GM12892 (cell line): Measurements from ENCODE around the gene INPP5A.

ENCODE experiments used
- POLR2A ChIP-seq: IDR thresholded peaks from 2 replicates; pipeline ENCODE4 v1.6.1; 2011; ENCODE audit warnings: low read depth, low read length, control low read depth
- TAF1 ChIP-seq: IDR thresholded peaks from 2 replicates; pipeline ENCODE4 v1.6.1; 2011; ENCODE audit warnings: low read depth, mild to moderate bottlenecking, control low read depth, low read length, borderline replicate concordance

DNA sequence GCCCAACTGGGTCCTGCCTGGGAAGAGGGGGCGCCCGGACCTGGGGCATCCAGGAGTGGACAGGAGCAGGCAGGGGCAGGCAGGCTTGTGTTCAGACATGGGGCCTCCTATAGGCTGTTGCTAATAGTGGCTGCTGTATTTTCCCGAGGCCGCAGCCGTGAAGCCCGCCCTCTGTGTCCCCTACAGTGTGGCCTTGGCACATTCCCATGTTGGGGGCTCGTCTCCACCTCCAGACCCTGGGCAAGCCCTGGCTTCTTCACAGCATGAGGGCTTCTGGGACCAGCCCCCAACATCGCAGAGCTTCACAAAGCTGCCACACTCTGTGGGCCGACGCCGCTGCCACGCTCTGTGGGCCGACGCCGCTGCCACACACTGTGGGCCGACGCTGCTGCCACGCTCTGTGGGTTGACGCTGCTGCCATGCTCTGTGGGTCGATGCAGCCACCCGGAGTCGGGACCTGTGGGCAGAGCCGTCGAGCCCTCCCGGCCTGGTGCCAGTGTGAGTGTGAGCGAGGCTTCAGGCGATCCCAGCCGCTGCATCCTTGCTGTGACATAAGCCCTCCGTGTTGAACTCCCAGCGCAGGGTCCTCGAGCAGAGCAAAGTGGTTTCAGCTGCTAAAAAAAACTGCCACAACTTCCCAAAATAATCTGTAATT, 109.0 kb downstream of the INPP5A start:
- TF ChIP-seq POLR2A (no peak), TAF1 (no peak)
